ENCODE measurements around the gene TGM4. TPM values are rescaled to one million over a fixed set of nuclear protein-coding genes. Genes with fewer than 3 reads are reported as not detected.

Gene TGM4
- total RNA-seq, 1 donor from 2014 or later: not detected

DNA sequence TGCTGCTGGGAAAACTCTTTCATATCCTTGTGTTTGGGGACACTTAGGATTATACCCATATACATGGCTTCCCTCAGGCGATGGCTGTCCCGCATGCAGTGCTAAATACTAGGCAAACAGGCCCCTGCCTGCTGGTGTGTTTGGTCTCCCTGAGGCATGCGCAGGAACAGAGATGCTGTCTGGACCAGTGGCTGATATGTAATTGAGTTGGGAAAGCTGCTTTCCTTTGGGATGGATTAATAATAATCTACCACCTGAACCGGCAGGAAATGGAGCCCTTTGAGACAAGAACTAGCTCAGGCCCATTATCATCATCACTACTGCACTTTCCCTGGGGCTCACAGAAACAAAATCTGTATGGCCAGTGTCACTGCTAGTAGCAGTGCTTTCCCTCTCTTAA is 83.6 kb downstream of the TGM4 start:
- H3K27ac ChIP-seq (replicated peaks): no peak overlapping the region
- DNase-seq: no peak
- no peaks in the 10 kb centered on the region for H3K27me3 ChIP-seq (ENCODE audit: low read depth)

GRCh38 chr3:44958386-44958785 is 84.0 kb downstream of the TGM4 start:
- Histone ChIP-seq H3K36me3 (peaks cover 18% of the 10 kb centered on the region), H3K27ac (replicated peaks) (no peak overlapping the region), H3K27me3 (ENCODE audit: low read depth) (no peaks in the 10 kb centered on the region), H3K4me1 (peaks cover 58% of the 10 kb centered on the region), H3K9me3 (replicated peaks) (no peaks in the 10 kb centered on the region), H3K4me3 (no peak overlapping the region)
- TF ChIP-seq, protein P1, sequence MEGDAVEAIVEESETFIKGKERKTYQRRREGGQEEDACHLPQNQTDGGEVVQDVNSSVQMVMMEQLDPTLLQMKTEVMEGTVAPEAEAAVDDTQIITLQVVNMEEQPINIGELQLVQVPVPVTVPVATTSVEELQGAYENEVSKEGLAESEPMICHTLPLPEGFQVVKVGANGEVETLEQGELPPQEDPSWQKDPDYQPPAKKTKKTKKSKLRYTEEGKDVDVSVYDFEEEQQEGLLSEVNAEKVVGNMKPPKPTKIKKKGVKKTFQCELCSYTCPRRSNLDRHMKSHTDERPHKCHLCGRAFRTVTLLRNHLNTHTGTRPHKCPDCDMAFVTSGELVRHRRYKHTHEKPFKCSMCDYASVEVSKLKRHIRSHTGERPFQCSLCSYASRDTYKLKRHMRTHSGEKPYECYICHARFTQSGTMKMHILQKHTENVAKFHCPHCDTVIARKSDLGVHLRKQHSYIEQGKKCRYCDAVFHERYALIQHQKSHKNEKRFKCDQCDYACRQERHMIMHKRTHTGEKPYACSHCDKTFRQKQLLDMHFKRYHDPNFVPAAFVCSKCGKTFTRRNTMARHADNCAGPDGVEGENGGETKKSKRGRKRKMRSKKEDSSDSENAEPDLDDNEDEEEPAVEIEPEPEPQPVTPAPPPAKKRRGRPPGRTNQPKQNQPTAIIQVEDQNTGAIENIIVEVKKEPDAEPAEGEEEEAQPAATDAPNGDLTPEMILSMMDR (IDR thresholded peaks at IDR 0.05; ENCODE audit: borderline replicate concordance): no peak
- DNase-seq: no peak
- intact Hi-C loops (cut with micrococcal nuclease): no loop called here

More for the DNA sequence above, 83.6 kb downstream of the TGM4 start:
- TF ChIP-seq, protein P1 (IDR thresholded peaks at IDR 0.05; ENCODE audit: borderline replicate concordance): no peak
- Histone ChIP-seq H3K4me1 (peaks cover 56% of the 10 kb centered on the region), H3K9me3 (replicated peaks) (no peaks in the 10 kb centered on the region), H3K36me3 (peaks cover 18% of the 10 kb centered on the region), H3K4me3 (no peak overlapping the region)
- intact Hi-C loops (cut with micrococcal nuclease): no loop called here

GRCh38 chr3:44960387-44961026 is 86.1 kb downstream of the TGM4 start:
- Histone ChIP-seq H3K27ac (replicated peaks) (no peak overlapping the region), H3K4me3 (no peak overlapping the region), H3K27me3 (ENCODE audit: low read depth) (no peaks in the 10 kb centered on the region), H3K9me3 (replicated peaks) (no peaks in the 10 kb centered on the region), H3K4me1 (peaks cover 77% of the 10 kb centered on the region), H3K36me3 (peaks cover 13% of the 10 kb centered on the region)
- intact Hi-C loops (cut with micrococcal nuclease): no loop called here
- TF ChIP-seq, protein P1 (IDR thresholded peaks at IDR 0.05; ENCODE audit: borderline replicate concordance): no peak
- DNase-seq: no peak

DNA sequence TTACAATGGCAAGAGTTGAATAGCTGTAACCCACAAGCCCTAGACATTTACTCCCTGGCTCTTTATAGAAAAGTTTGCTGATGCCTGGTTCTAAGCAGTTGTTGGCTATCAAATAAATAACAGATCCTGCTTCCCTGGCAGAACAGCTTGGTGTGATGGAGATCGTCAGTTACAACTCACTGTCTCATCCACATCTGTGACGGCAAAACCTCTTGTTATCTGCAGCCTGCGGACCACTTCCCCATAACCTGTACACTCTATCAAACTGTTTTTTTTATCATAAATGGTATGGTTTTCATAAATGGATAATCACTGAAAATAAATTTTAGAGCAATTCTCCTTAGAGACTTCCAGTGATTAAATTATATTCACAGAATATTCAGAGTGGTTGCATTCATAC is 87.5 kb downstream of the TGM4 start:
- no peak overlapping the region for H3K27ac ChIP-seq (replicated peaks)
- peaks cover 13% of the 10 kb centered on the region for H3K36me3 ChIP-seq
- DNase-seq: no peak
- peaks cover 66% of the 10 kb centered on the region for H3K4me1 ChIP-seq
- no peaks in the 10 kb centered on the region for H3K27me3 ChIP-seq (ENCODE audit: low read depth)
- TF ChIP-seq, protein P1 (IDR thresholded peaks at IDR 0.05; ENCODE audit: borderline replicate concordance): no peak
- intact Hi-C loops (cut with micrococcal nuclease): no loop called here
- no peak overlapping the region for H3K4me3 ChIP-seq
- H3K9me3 ChIP-seq (replicated peaks): no peaks in the 10 kb centered on the region

- Histone ChIP-seq H3K4me1 (peaks cover 75% of the 10 kb centered on the region), H3K27me3 (ENCODE audit: low read depth) (no peaks in the 10 kb centered on the region), H3K27ac (replicated peaks) (no peak overlapping the region), H3K4me3 (no peak overlapping the region), H3K36me3 (peaks cover 13% of the 10 kb centered on the region), H3K9me3 (replicated peaks) (no peaks in the 10 kb centered on the region)
- TF ChIP-seq, protein P1 (IDR thresholded peaks at IDR 0.05; ENCODE audit: borderline replicate concordance): no peak
- no peak for DNase-seq
- intact Hi-C loops (cut with micrococcal nuclease): no loop called here
Measured at GRCh38 chr3:44962621-44963393, 88.4 kb downstream of the TGM4 start.

Measured in left ventricle myocardium inferior (tissue), 1 donor.